GM12891 (cell line): ENCODE data around the gene TFF3.
A peak's percentile ranks its signal among the peaks of the same experiment; 100 is the strongest.

ENCODE experiments used
- PAX5 ChIP-seq: IDR thresholded peaks from 2 replicates; pipeline ENCODE4 v1.6.1; 2011; ENCODE audit warnings: low read length, moderate library complexity, mild to moderate bottlenecking; ENCODE audit not compliant: insufficient read depth, severe bottlenecking
- POLR2A ChIP-seq: IDR thresholded peaks from 2 replicates; pipeline ENCODE4 v1.6.1; 2011; ENCODE audit warnings: low read depth, low read length, control low read depth
- POLR2AphosphoS5 ChIP-seq: IDR thresholded peaks from 2 replicates; pipeline ENCODE4 v1.6.1; 2011; ENCODE audit warnings: low read depth, low read length, control low read depth
- POU2F2 ChIP-seq: IDR thresholded peaks from 2 replicates; pipeline ENCODE4 v1.6.1; 2011; ENCODE audit warnings: low read depth, mild to moderate bottlenecking, control low read depth, low read length, moderate library complexity
- SPI1 ChIP-seq: IDR thresholded peaks from 2 replicates; pipeline ENCODE4 v1.6.1; 2011; ENCODE audit warnings: low read depth, low read length, control low read depth
- TAF1 ChIP-seq: IDR thresholded peaks from 2 replicates; pipeline ENCODE4 v1.6.1; 2011; ENCODE audit warnings: low read depth, low read length, control low read depth

- TF ChIP-seq POLR2A: no peak
- TF ChIP-seq POLR2AphosphoS5: no peak
- TF ChIP-seq SPI1: peak; percentile 60
- TF ChIP-seq TAF1: no peak
- TF ChIP-seq POU2F2: no peak
- TF ChIP-seq PAX5: no peak
These were observed 4.2 kb upstream of the TFF3 start for GRCh38 chr21:42319376-42319775.
